K562 (cell line): Measurements from ENCODE around the gene ZNF236.

Source experiments
- BMI1 ChIP-seq: fragments of 150-350 bp; IDR thresholded peaks from 2 replicates; pipeline ENCODE4 v1.6.1; 2014; ENCODE audit warnings: low read length
- CREB1 ChIP-seq, 2 experiments: sonication (generic) in 1 of 2; formaldehyde crosslinking in 1 of 2; IDR thresholded peaks; 2 replicates each; pipeline versions ENCODE4 v1.6.1 to v1.8.0; 2012 to 2022; ENCODE audit warnings: inconsistent platforms in 1 of 2, mild to moderate bottlenecking in 1 of 2, missing genetic modification reagents in 1 of 2, moderate library complexity in 1 of 2
- GMEB1 ChIP-seq: fragments of 250-450 bp; sonication (Bioruptor Pico); IDR thresholded peaks from 2 replicates; pipeline ENCODE4 v1.4.0; 2020; ENCODE audit warnings: mild to moderate bottlenecking
- HBP1 ChIP-seq: fragments of 450-650 bp; formaldehyde crosslinking; IDR thresholded peaks from 2 replicates; pipeline ENCODE4 v1.4.0; 2022; ENCODE audit warnings: missing genetic modification characterization
- HDAC2 ChIP-seq: fragments of 450-650 bp; IDR thresholded peaks from 2 replicates; pipeline ENCODE4 v1.6.1; 2016; ENCODE audit warnings: mild to moderate bottlenecking
- HNRNPUL1 ChIP-seq: fragments of 200-400 bp; formaldehyde crosslinking; IDR thresholded peaks from 2 replicates; pipeline ENCODE4 v1.6.1; 2017; ENCODE audit warnings: low read length
- MEIS2 ChIP-seq: fragments of 450-650 bp; IDR thresholded peaks from 2 replicates; pipeline ENCODE4 v1.6.1; 2014; ENCODE audit warnings: mild to moderate bottlenecking; ENCODE audit not compliant: partially characterized antibody
- POLR2A ChIP-seq: fragments of 450-650 bp; conservative IDR thresholded peaks from 2 replicates; pipeline ENCODE4 v1.6.1; 2016
- POLR2AphosphoS5 ChIP-seq: IDR thresholded peaks from 2 replicates; pipeline ENCODE4 v1.6.1; 2011; ENCODE audit warnings: mild to moderate bottlenecking, low read depth, low read length, moderate library complexity; ENCODE audit not compliant: control insufficient read depth, insufficient read depth
- RBBP5 ChIP-seq: fragments of 200-600 bp; sonication (generic); IDR thresholded peaks from 2 replicates; pipeline ENCODE4 v1.6.1; 2012; ENCODE audit warnings: borderline replicate concordance, mild to moderate bottlenecking, low read length, control low read depth, inconsistent platforms; ENCODE audit not compliant: insufficient read depth, poor library complexity, severe bottlenecking
- SIN3A ChIP-seq, 2 experiments: fragments of 150-350 bp in 1 of 2; IDR thresholded peaks; 2 replicates each; pipeline ENCODE4 v1.6.1; 2011 to 2016; ENCODE audit warnings: borderline replicate concordance in 2 of 2, low read depth in 2 of 2, low read length in 2 of 2, mild to moderate bottlenecking in 2 of 2, moderate library complexity in 2 of 2; ENCODE audit not compliant: control insufficient read depth in 1 of 2
- ZNF140 ChIP-seq: fragments of 250-450 bp; sonication (Bioruptor Pico); IDR thresholded peaks from 2 replicates; pipeline ENCODE4 v1.8.0; 2021; ENCODE audit warnings: moderate library complexity, mild to moderate bottlenecking, inconsistent platforms
- TF ChIP-seq, protein P1 (sequence below): sonication (generic); formaldehyde crosslinking; IDR thresholded peaks from 2 replicates; pipeline ENCODE4 v1.8.1; 2022; ENCODE audit warnings: missing genetic modification reagents
- TF ChIP-seq, protein P2 (sequence below), 3 experiments: IDR thresholded peaks in 2 of 3; conservative IDR thresholded peaks in 1 of 3; 2 replicates each; pipeline ENCODE4 v1.5.1; 2011 to 2012; ENCODE audit warnings: low read length in 3 of 3, mild to moderate bottlenecking in 3 of 3, control low read depth in 2 of 3, improper control_type of control experiment in 1 of 3, inconsistent platforms in 1 of 3, low read depth in 1 of 3, mixed read lengths in 1 of 3, moderate library complexity in 1 of 3; ENCODE audit not compliant: insufficient read depth in 2 of 3

GRCh38 chr18:76914796-76915195, 92.4 kb downstream of the ZNF236 start:
- TF ChIP-seq, protein P1, sequence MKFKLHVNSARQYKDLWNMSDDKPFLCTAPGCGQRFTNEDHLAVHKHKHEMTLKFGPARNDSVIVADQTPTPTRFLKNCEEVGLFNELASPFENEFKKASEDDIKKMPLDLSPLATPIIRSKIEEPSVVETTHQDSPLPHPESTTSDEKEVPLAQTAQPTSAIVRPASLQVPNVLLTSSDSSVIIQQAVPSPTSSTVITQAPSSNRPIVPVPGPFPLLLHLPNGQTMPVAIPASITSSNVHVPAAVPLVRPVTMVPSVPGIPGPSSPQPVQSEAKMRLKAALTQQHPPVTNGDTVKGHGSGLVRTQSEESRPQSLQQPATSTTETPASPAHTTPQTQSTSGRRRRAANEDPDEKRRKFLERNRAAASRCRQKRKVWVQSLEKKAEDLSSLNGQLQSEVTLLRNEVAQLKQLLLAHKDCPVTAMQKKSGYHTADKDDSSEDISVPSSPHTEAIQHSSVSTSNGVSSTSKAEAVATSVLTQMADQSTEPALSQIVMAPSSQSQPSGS, result no peak
- TF ChIP-seq HDAC2 (no peak), SIN3A (IDR thresholded peaks at IDR 0.05; ENCODE audit: borderline replicate concordance in 2 of 2, control insufficient read depth in 1 of 2, low read depth in 2 of 2, low read length in 2 of 2) (no peak), GMEB1 (CRISPR knock-in tag) (no peak), POLR2A (no peak), HBP1 (no peak), MEIS2 (no peak), BMI1 (no peak), HNRNPUL1 (no peak), ZNF140 (CRISPR knock-in tag) (no peak), CREB1 (IDR thresholded peaks at IDR 0.05) (no peak), CREB1 (CRISPR knock-in tag; IDR thresholded peaks at IDR 0.05) (no peak), POLR2AphosphoS5 (no peak), RBBP5 (no peak)
- TF ChIP-seq, protein P2, sequence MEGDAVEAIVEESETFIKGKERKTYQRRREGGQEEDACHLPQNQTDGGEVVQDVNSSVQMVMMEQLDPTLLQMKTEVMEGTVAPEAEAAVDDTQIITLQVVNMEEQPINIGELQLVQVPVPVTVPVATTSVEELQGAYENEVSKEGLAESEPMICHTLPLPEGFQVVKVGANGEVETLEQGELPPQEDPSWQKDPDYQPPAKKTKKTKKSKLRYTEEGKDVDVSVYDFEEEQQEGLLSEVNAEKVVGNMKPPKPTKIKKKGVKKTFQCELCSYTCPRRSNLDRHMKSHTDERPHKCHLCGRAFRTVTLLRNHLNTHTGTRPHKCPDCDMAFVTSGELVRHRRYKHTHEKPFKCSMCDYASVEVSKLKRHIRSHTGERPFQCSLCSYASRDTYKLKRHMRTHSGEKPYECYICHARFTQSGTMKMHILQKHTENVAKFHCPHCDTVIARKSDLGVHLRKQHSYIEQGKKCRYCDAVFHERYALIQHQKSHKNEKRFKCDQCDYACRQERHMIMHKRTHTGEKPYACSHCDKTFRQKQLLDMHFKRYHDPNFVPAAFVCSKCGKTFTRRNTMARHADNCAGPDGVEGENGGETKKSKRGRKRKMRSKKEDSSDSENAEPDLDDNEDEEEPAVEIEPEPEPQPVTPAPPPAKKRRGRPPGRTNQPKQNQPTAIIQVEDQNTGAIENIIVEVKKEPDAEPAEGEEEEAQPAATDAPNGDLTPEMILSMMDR (IDR thresholded peaks at IDR 0.05 in 2 of 3, conservative IDR thresholded peaks at IDR 0.05 in 1 of 3; ENCODE audit: insufficient read depth in 2 of 3, low read depth in 1 of 3, low read length in 3 of 3), result no peak
